ENCODE data around the gene ZBTB7B.

The ZBTB7B gene

GRCh38 chr1:154962156-154962749, 40.3 kb upstream of the ZBTB7B start:
- TF ChIP-seq CTCF (conservative IDR thresholded peaks at IDR 0.05; ENCODE audit: low read length): no peak
- no peak for DNase-seq (ENCODE audit: low read depth)
- H3K4me3 ChIP-seq (ENCODE audit: low read length): peak overlapping the region; percentile 72

- TF ChIP-seq CTCF (conservative IDR thresholded peaks at IDR 0.05; ENCODE audit: low read length): no peak
- H3K4me3 ChIP-seq (ENCODE audit: low read length): peak overlapping the region; percentile 72
- no peak for DNase-seq (ENCODE audit: low read depth)
These were observed 39.7 kb upstream of the ZBTB7B start for GRCh38 chr1:154962795-154963330.

GRCh38 chr1:154963643-154964042, 39.0 kb upstream of the ZBTB7B start:
- TF ChIP-seq CTCF (conservative IDR thresholded peaks at IDR 0.05; ENCODE audit: low read length): no peak
- no peak overlapping the region for H3K4me3 ChIP-seq (ENCODE audit: low read length)
- DNase-seq (ENCODE audit: low read depth): no peak

GRCh38 chr1:154964359-154964758, 38.2 kb upstream of the ZBTB7B start:
- DNase-seq (ENCODE audit: low read depth): no peak
- TF ChIP-seq CTCF (conservative IDR thresholded peaks at IDR 0.05; ENCODE audit: low read length): no peak

GRCh38 chr1:154966111-154966510, 36.5 kb upstream of the ZBTB7B start:
- no peak for TF ChIP-seq CTCF (conservative IDR thresholded peaks at IDR 0.05; ENCODE audit: low read length)
- DNase-seq (ENCODE audit: low read depth): no peak
- no peak overlapping the region for H3K4me3 ChIP-seq (ENCODE audit: low read length)

More at GRCh38 chr1:154964359-154964758, 38.2 kb upstream of the ZBTB7B start:
- no peak overlapping the region for H3K4me3 ChIP-seq (ENCODE audit: low read length)

GRCh38 chr1:154967331-154967950, 35.2 kb upstream of the ZBTB7B start:
- no peak for TF ChIP-seq CTCF (conservative IDR thresholded peaks at IDR 0.05; ENCODE audit: low read length)
- no peak for DNase-seq (ENCODE audit: low read depth)
- H3K4me3 ChIP-seq (ENCODE audit: low read length): peak overlapping the region; percentile 20

GRCh38 chr1:154968731-154969130, 33.9 kb upstream of the ZBTB7B start:
- H3K4me3 ChIP-seq (ENCODE audit: low read length): peak overlapping the region; percentile 81
- no peak for TF ChIP-seq CTCF (conservative IDR thresholded peaks at IDR 0.05; ENCODE audit: low read length)
- no peak for DNase-seq (ENCODE audit: low read depth)

All from AG10803 (cell line).